Activated naive CD4-positive, alpha-beta T cell treated with anti-CD3 and anti-CD28 coated beads for 36 hours (primary cell): ENCODE measurements around the gene NACAD. TPM values are rescaled to one million over a fixed set of nuclear protein-coding genes. Genes with fewer than 3 reads are reported as not detected.
A peak's percentile ranks its signal among the peaks of the same experiment; 100 is the strongest.
"Not testable (repeated sequence)": the region's sequence is repeated elsewhere in the genome, so short reads cannot be mapped to it uniquely, and the experiment has no call there.

Experiments used
- CTCF ChIA-PET: fragments of 350-600 bp; sonication (Branson Sonifier 250); formaldehyde crosslinking; loops from one replicate; lab custom pipeline; 2021; ENCODE audit warnings: antibody characterized with exemption; lab: Charles Lee
- DNase-seq: peaks from one replicate; pipeline ENCODE4 v3.0.0-alpha.2; 2020
- H3K27ac Mint-ChIP-seq: one replicate; pipeline ENCODE4 v1.8.0; 2021; ENCODE audit warnings: mild to moderate bottlenecking, mixed read lengths
- H3K27me3 Mint-ChIP-seq: one replicate; pipeline ENCODE4 v1.8.0; 2021; ENCODE audit warnings: low read depth, mixed read lengths
- H3K36me3 Mint-ChIP-seq: one replicate; pipeline ENCODE4 v1.8.0; 2021; ENCODE audit warnings: low read depth, mixed read lengths
- H3K4me1 Mint-ChIP-seq: one replicate; pipeline ENCODE4 v1.8.0; 2021; ENCODE audit warnings: low read depth, mixed read lengths
- H3K4me3 Mint-ChIP-seq: one replicate; pipeline ENCODE4 v1.8.0; 2021; ENCODE audit warnings: mild to moderate bottlenecking, moderate library complexity, mixed read lengths
- H3K9me3 Mint-ChIP-seq: one replicate; pipeline ENCODE4 v1.8.0; 2021; ENCODE audit warnings: mixed read lengths
- intact Hi-C: fragments of 100-400 bp; cut with micrococcal nuclease; formaldehyde crosslinking; loops from one replicate; pipeline ENCODE4 v1.15.1; 2023
- total RNA-seq, 2 experiments: library from RNA; stranded (reverse); gene quantifications; one replicate each; pipeline ENCODE4 v1.2.3, GENCODE V29; 2021

NACAD gene
- total RNA-seq, 2 experiments from 2014 or later, result 0.05 TPM

DNA sequence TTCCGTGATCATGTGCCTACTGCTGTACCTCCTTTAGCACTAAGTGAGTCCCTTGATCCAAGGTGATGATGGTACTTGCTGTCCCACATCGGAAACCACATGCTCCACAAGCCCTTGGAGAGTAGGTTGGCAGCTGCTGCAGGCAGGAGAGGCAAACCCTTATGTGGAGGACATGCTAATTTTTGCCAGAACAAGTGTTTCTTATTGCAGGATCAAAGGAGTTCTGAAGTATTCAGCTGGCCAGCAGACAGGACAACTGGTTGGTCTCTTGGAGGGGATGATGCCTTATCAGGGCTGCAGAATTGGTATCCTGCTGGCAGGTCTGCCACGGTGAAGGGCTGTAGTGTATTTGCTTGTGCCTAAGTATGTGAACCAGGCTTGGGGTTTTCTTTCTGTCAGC is 36.8 kb downstream of the NACAD start:
- no peak for DNase-seq
- no peaks in the 10 kb centered on the region for H3K27me3 Mint-ChIP-seq
- CTCF ChIA-PET, result interaction anchor here (0.8 to 1.6 kb wide), 2 partner anchors 16 to 35 kb away, joined by 3 to 6 read pairs; no protein-coding TSS in a partner anchor
- intact Hi-C loops, result no loop called here
- H3K36me3 Mint-ChIP-seq, result peaks cover 25% of the 10 kb centered on the region
- no peak overlapping the region for H3K27ac Mint-ChIP-seq
- no peaks in the 10 kb centered on the region for H3K9me3 Mint-ChIP-seq
- peaks cover 57% of the 10 kb centered on the region for H3K4me1 Mint-ChIP-seq
- no peak overlapping the region for H3K4me3 Mint-ChIP-seq

- H3K27me3 Mint-ChIP-seq, result no peaks in the 10 kb centered on the region
- no peak overlapping the region for H3K4me3 Mint-ChIP-seq
- H3K9me3 Mint-ChIP-seq, result no peaks in the 10 kb centered on the region
- H3K27ac Mint-ChIP-seq, result peak overlapping the region; percentile 21
- CTCF ChIA-PET, result no interaction called here
- intact Hi-C loops, result no loop called here
- H3K4me1 Mint-ChIP-seq, result peaks cover 45% of the 10 kb centered on the region
- no peak for DNase-seq
- H3K36me3 Mint-ChIP-seq, result peaks cover 23% of the 10 kb centered on the region
Measured at GRCh38 chr7:45050198-45050597, 38.6 kb downstream of the NACAD start.

GRCh38 chr7:45048748-45049147 is 40.0 kb downstream of the NACAD start:
- Mint-ChIP-seq H3K27ac (no peak overlapping the region), H3K36me3 (peaks cover 23% of the 10 kb centered on the region), H3K4me3 (no peak overlapping the region), H3K27me3 (no peaks in the 10 kb centered on the region), H3K9me3 (no peaks in the 10 kb centered on the region), H3K4me1 (peaks cover 43% of the 10 kb centered on the region)
- intact Hi-C loops, result no loop called here
- DNase-seq, result no peak
- CTCF ChIA-PET, result interaction anchor here (0.6 to 1.2 kb wide), 3 partner anchors 12 to 87 kb away, joined by 3 to 6 read pairs (median 5); no protein-coding TSS in a partner anchor

GRCh38 chr7:45044338-45044737 is 44.4 kb downstream of the NACAD start:
- H3K27me3 Mint-ChIP-seq, result no peaks in the 10 kb centered on the region
- peaks cover 38% of the 10 kb centered on the region for H3K36me3 Mint-ChIP-seq
- peak overlapping the region; percentile 41 for H3K27ac Mint-ChIP-seq
- H3K4me3 Mint-ChIP-seq, result no peak overlapping the region
- CTCF ChIA-PET, result interaction anchor here (0.6 kb wide), 1 partner anchor 109 kb away, joined by 3 read pairs; no protein-coding TSS in a partner anchor
- intact Hi-C loops, result no loop called here
- no peaks in the 10 kb centered on the region for H3K9me3 Mint-ChIP-seq
- peaks cover 46% of the 10 kb centered on the region for H3K4me1 Mint-ChIP-seq
- no peak for DNase-seq

- Mint-ChIP-seq H3K9me3 (no peaks in the 10 kb centered on the region), H3K27me3 (no peaks in the 10 kb centered on the region), H3K27ac (no peak overlapping the region), H3K4me1 (peaks cover 69% of the 10 kb centered on the region), H3K4me3 (no peak overlapping the region), H3K36me3 (peaks cover 34% of the 10 kb centered on the region)
- intact Hi-C loops, result no loop called here
- CTCF ChIA-PET, result interaction anchor here (0.6 to 1.1 kb wide), 2 partner anchors 66 to 129 kb away, joined by 3 to 5 read pairs; no protein-coding TSS in a partner anchor
- DNase-seq, result no peak
Measured at GRCh38 chr7:45039106-45039505, 49.7 kb downstream of the NACAD start.

DNA sequence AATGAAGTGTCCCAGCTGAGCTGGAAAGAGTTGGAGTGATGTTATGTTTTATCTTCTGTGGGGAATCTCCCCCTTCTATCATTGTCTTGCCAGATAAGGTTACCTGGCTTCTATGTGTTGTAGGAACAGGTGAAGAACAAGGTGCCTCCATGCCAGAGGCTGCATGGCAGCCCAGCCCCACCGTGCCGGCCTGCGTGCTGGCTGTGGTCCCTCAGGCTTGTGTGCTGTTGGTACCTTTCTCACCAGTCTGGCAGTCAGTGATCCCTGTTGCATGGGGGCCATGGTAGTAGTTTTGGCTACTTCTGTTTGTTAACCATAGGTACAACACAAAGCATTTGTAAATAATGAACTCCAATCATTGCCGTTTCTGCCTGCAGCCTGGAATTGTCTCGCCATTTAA is 50.9 kb downstream of the NACAD start:
- Mint-ChIP-seq H3K4me1 (peaks cover 74% of the 10 kb centered on the region), H3K9me3 (no peaks in the 10 kb centered on the region), H3K27me3 (no peaks in the 10 kb centered on the region), H3K4me3 (no peak overlapping the region), H3K27ac (peak overlapping the region; percentile 39), H3K36me3 (peaks cover 26% of the 10 kb centered on the region)
- CTCF ChIA-PET, result no interaction called here
- DNase-seq, result no peak
- intact Hi-C loops, result loop anchor here (2.0 kb wide), 1 partner anchor 59 kb away; the partner anchor contains the start of gene MYO1G

- Mint-ChIP-seq H3K27me3 (no peaks in the 10 kb centered on the region), H3K36me3 (peaks cover 23% of the 10 kb centered on the region), H3K9me3 (no peaks in the 10 kb centered on the region), H3K4me3 (peak overlapping the region; percentile 4), H3K27ac (peak overlapping the region; percentile 55), H3K4me1 (peaks cover 79% of the 10 kb centered on the region)
- CTCF ChIA-PET, result interaction anchor here (0.9 to 1.5 kb wide), 5 partner anchors 12 to 64 kb away, joined by 3 to 6 read pairs (median 3); no protein-coding TSS in a partner anchor
- DNase-seq, result peak; percentile 57
- intact Hi-C loops, result loop anchor here (1.0 to 2.0 kb wide), 2 partner anchors 9 to 58 kb away; partner anchors contain the start of gene MYO1G
Measured at GRCh38 chr7:45036796-45037195, 52.0 kb downstream of the NACAD start.

- intact Hi-C loops, result loop anchor here (1.0 to 2.0 kb wide), 2 partner anchors 9 to 58 kb away; partner anchors contain the start of gene MYO1G
- CTCF ChIA-PET, result interaction anchor here (1.0 to 1.5 kb wide), 5 partner anchors 12 to 64 kb away, joined by 3 to 6 read pairs (median 3); no protein-coding TSS in a partner anchor
- peaks cover 76% of the 10 kb centered on the region for H3K4me1 Mint-ChIP-seq
- no peaks in the 10 kb centered on the region for H3K9me3 Mint-ChIP-seq
- H3K4me3 Mint-ChIP-seq, result peak overlapping the region; percentile 4
- no peak for DNase-seq
- H3K27ac Mint-ChIP-seq, result peak overlapping the region; percentile 55
- no peaks in the 10 kb centered on the region for H3K27me3 Mint-ChIP-seq
- peaks cover 23% of the 10 kb centered on the region for H3K36me3 Mint-ChIP-seq
Measured at GRCh38 chr7:45036317-45036716, 52.5 kb downstream of the NACAD start.

GRCh38 chr7:45035893-45036292 is 52.9 kb downstream of the NACAD start:
- CTCF ChIA-PET, result interaction anchor here (1.0 to 1.5 kb wide), 4 partner anchors 13 to 38 kb away, joined by 3 to 6 read pairs (median 4); no protein-coding TSS in a partner anchor
- H3K4me3 Mint-ChIP-seq, result peak overlapping the region; percentile 4
- H3K36me3 Mint-ChIP-seq, result peaks cover 20% of the 10 kb centered on the region
- H3K27me3 Mint-ChIP-seq, result no peaks in the 10 kb centered on the region
- peak overlapping the region; percentile 55 for H3K27ac Mint-ChIP-seq
- H3K9me3 Mint-ChIP-seq, result no peaks in the 10 kb centered on the region
- peak; percentile 51 for DNase-seq
- H3K4me1 Mint-ChIP-seq, result peaks cover 74% of the 10 kb centered on the region
- intact Hi-C loops, result loop anchor here (1.0 to 2.0 kb wide), 2 partner anchors 9 to 57 kb away; partner anchors contain the start of gene MYO1G

DNA sequence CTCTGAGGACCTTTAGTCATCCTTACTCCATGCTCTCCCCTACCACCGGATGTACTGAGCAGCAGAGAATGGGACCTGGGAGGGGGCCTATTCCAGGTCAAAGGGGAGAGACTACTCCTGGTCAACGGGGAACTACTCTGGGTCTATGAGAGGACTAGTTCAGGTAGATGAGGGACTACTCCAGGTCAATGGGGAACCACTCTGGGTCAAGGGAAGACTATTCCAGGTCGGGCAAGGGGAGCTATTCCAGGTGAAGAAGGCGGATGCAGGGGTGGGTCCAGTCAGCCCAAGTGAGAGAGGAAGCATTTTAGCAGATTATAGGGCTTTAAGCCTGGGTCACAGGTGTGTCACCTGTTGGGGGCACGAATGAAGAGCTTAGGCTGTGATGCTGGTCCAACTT is 53.4 kb downstream of the NACAD start:
- H3K27ac Mint-ChIP-seq, result peak overlapping the region; percentile 55
- H3K4me3 Mint-ChIP-seq, result no peak overlapping the region
- CTCF ChIA-PET, result interaction anchor here (1.0 to 1.5 kb wide), 2 partner anchors 17 to 38 kb away, joined by 3 to 6 read pairs; no protein-coding TSS in a partner anchor

DNA sequence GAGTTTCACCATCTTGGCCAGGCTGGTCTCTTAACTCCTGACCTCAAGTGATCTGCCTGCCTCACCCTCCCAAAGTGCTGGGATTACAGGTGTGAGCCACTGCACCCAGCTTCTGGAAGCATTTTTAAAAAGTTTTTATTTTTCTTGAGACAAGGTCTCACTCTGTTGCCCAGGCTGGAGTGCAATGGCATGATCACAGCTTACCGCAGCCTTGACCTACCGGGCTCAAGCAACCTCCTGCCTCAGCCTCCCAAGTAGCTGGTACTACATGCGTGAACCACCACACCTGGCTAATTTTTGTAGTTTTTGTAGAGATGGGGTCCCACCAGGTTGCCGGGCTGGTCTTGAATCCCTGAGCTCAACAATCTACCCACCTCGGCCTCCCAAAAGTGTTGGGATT is 54.1 kb downstream of the NACAD start:
- H3K4me3 Mint-ChIP-seq, H3K9me3 Mint-ChIP-seq, intact Hi-C loops, DNase-seq, H3K27ac Mint-ChIP-seq, H3K27me3 Mint-ChIP-seq: not testable (repeated sequence)
- Mint-ChIP-seq H3K36me3 (peaks cover 19% of the 10 kb centered on the region), H3K4me1 (peaks cover 74% of the 10 kb centered on the region)
- CTCF ChIA-PET, result interaction anchor here (1.6 kb wide), 1 partner anchor 16 kb away, joined by 3 read pairs; no protein-coding TSS in a partner anchor

More for the DNA sequence above, 53.4 kb downstream of the NACAD start:
- H3K27me3 Mint-ChIP-seq, result no peaks in the 10 kb centered on the region
- intact Hi-C loops, result no loop called here
- peaks cover 18% of the 10 kb centered on the region for H3K36me3 Mint-ChIP-seq
- no peaks in the 10 kb centered on the region for H3K9me3 Mint-ChIP-seq
- no peak for DNase-seq
- peaks cover 70% of the 10 kb centered on the region for H3K4me1 Mint-ChIP-seq

GRCh38 chr7:45033931-45034290 is 54.9 kb downstream of the NACAD start:
- H3K9me3 Mint-ChIP-seq, result no peaks in the 10 kb centered on the region
- no peak overlapping the region for H3K4me3 Mint-ChIP-seq
- H3K36me3 Mint-ChIP-seq, result peaks cover 18% of the 10 kb centered on the region
- intact Hi-C loops, result no loop called here
- no peak for DNase-seq
- CTCF ChIA-PET, result interaction anchor here (1.0 to 1.6 kb wide), 3 partner anchors 17 to 102 kb away, joined by 3 to 8 read pairs (median 4); no protein-coding TSS in a partner anchor
- H3K27ac Mint-ChIP-seq, result peak overlapping the region; percentile 84
- peaks cover 79% of the 10 kb centered on the region for H3K4me1 Mint-ChIP-seq
- no peaks in the 10 kb centered on the region for H3K27me3 Mint-ChIP-seq
